ENCODE results near the gene CMTM1.

DNA sequence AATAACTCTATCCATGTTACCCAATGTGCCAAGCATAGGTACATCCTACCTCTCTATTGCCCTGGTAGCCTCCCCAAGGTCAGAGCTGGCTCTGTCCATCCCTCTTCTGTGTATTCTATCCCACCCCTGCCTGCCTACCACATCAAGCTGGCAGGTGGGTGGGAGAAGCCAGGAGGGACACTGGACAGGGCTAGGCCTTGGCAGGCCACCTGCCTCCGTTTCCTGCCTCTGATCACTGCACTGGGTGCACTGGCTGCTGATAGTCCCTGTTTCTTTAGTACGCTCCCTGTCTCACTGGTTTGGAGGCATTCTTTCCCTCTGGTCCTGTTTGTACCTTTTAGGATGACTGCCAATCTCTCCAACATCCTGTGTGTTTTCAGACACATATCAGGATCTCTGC is 29.0 kb upstream of the CMTM1 start:
- TF ChIP-seq, protein P1, sequence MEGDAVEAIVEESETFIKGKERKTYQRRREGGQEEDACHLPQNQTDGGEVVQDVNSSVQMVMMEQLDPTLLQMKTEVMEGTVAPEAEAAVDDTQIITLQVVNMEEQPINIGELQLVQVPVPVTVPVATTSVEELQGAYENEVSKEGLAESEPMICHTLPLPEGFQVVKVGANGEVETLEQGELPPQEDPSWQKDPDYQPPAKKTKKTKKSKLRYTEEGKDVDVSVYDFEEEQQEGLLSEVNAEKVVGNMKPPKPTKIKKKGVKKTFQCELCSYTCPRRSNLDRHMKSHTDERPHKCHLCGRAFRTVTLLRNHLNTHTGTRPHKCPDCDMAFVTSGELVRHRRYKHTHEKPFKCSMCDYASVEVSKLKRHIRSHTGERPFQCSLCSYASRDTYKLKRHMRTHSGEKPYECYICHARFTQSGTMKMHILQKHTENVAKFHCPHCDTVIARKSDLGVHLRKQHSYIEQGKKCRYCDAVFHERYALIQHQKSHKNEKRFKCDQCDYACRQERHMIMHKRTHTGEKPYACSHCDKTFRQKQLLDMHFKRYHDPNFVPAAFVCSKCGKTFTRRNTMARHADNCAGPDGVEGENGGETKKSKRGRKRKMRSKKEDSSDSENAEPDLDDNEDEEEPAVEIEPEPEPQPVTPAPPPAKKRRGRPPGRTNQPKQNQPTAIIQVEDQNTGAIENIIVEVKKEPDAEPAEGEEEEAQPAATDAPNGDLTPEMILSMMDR (conservative IDR thresholded peaks at IDR 0.05), result no peak
- no peak for TF ChIP-seq EZH2 (IDR thresholded peaks at IDR 0.05; ENCODE audit: low read depth)
